Hepatocyte (in vitro differentiated cells): ENCODE results near the gene RPL37A. TPM values are rescaled to one million over a fixed set of nuclear protein-coding genes. Genes with fewer than 3 reads are reported as not detected.

Source experiments
- DNase-seq: peaks from one replicate; pipeline ENCODE4 v3.0.0-alpha.2; 2016; ENCODE audit warnings: low spot score
- H2AFZ ChIP-seq: fragments of 200-600 bp; sonication (generic); 2 replicates; pipeline ENCODE4 v1.6.0; 2016; ENCODE audit warnings: antibody characterized with exemption, mild to moderate bottlenecking
- H3K27ac ChIP-seq: fragments of 200-600 bp; sonication (generic); 2 replicates; pipeline ENCODE4 v1.5.1; 2016; ENCODE audit warnings: mild to moderate bottlenecking
- H3K27me3 ChIP-seq: fragments of 200-600 bp; sonication (generic); 2 replicates; pipeline ENCODE4 v1.6.1; 2016
- H3K36me3 ChIP-seq: fragments of 200-600 bp; sonication (generic); replicated peaks from 2 replicates; pipeline ENCODE4 v1.5.1; 2016; ENCODE audit warnings: low read depth; ENCODE audit not compliant: insufficient read depth
- H3K4me1 ChIP-seq: fragments of 200-600 bp; sonication (generic); 2 replicates; pipeline ENCODE4 v1.5.1; 2016; ENCODE audit warnings: mild to moderate bottlenecking, moderate library complexity; ENCODE audit not compliant: insufficient read depth
- H3K4me2 ChIP-seq: fragments of 200-600 bp; sonication (generic); 2 replicates; pipeline ENCODE4 v1.6.0; 2016
- H3K4me3 ChIP-seq: fragments of 200-600 bp; sonication (generic); 2 replicates; pipeline ENCODE4 v1.5.1; 2016; ENCODE audit warnings: mild to moderate bottlenecking
- H3K79me2 ChIP-seq: fragments of 200-600 bp; sonication (generic); 2 replicates; pipeline ENCODE4 v1.6.0; 2017; ENCODE audit warnings: mild to moderate bottlenecking
- H3K9me2 ChIP-seq: fragments of 200-600 bp; sonication (generic); replicated peaks from 2 replicates; pipeline ENCODE4 v1.6.0; 2017; ENCODE audit warnings: mild to moderate bottlenecking; ENCODE audit not compliant: insufficient read depth
- H3K9me3 ChIP-seq: fragments of 200-600 bp; sonication (generic); 2 replicates; pipeline ENCODE4 v1.5.1; 2016; ENCODE audit warnings: low read depth, mild to moderate bottlenecking
- H4K20me1 ChIP-seq: fragments of 200-600 bp; sonication (generic); 2 replicates; pipeline ENCODE4 v1.6.0; 2016; ENCODE audit warnings: mild to moderate bottlenecking; ENCODE audit not compliant: insufficient read depth, poor library complexity, severe bottlenecking
- EZH2 ChIP-seq: fragments of 200-600 bp; sonication (generic); IDR thresholded peaks from 2 replicates; pipeline ENCODE4 v1.6.1; 2016; ENCODE audit warnings: antibody characterized with exemption, mild to moderate bottlenecking, borderline replicate concordance
- EZH2phosphoT487 ChIP-seq: fragments of 200-600 bp; sonication (generic); IDR thresholded peaks from one replicate; pipeline ENCODE4 v1.6.1; 2018; ENCODE audit warnings: antibody characterized with exemption, mild to moderate bottlenecking, low read depth, moderate library complexity; ENCODE audit not compliant: unreplicated experiment, severe bottlenecking
- WGBS: methylation state at CpG from one replicate; pipeline ENCODE4 v1.1.6; 2016; ENCODE audit warnings: low lambda C conversion rate; ENCODE audit errors: missing lambda C conversion rate; 5-methylcytosine and 5-hydroxymethylcytosine counted together
- polyA plus RNA-seq: library from polyadenylated mRNA; unstranded; fragments of >200 nt; fragmentation: Nextera tagmentation; extraction: Ambion mirVana; gene quantifications from 2 replicates; pipeline ENCODE4 v1.2.1, GENCODE V29; 2016
- total RNA-seq: library from RNA; depleted of rRNA; stranded (reverse); fragments of >200 nt; gene quantifications from 2 replicates; pipeline ENCODE4 v1.2.3, GENCODE V29; 2014
- TF ChIP-seq, protein P1 (sequence below): fragments of 200-600 bp; sonication (generic); IDR thresholded peaks from 2 replicates; pipeline ENCODE4 v1.5.1; 2016; ENCODE audit warnings: antibody characterized with exemption, mild to moderate bottlenecking; ENCODE audit not compliant: poor library complexity

The RPL37A gene
- total and polyA plus RNA-seq, 2 experiments from 2014 or later: 1,060 to 1,119 TPM

- Histone ChIP-seq H3K9me2 (no peaks in the 10 kb centered on the region), H3K9me3 (no peaks in the 10 kb centered on the region), H3K27me3 (no peaks in the 10 kb centered on the region), H4K20me1 (no peaks in the 10 kb centered on the region), H3K36me3 (no peaks in the 10 kb centered on the region), H3K4me2 (no peak overlapping the region), H2AFZ (no peak overlapping the region), H3K4me3 (no peak overlapping the region), H3K79me2 (no peaks in the 10 kb centered on the region), H3K4me1 (peaks cover 35% of the 10 kb centered on the region), H3K27ac (peak overlapping the region; percentile 34)
- no peak for DNase-seq
- TF ChIP-seq EZH2 (no peak), EZH2phosphoT487 (no peak)
- TF ChIP-seq, protein P1, sequence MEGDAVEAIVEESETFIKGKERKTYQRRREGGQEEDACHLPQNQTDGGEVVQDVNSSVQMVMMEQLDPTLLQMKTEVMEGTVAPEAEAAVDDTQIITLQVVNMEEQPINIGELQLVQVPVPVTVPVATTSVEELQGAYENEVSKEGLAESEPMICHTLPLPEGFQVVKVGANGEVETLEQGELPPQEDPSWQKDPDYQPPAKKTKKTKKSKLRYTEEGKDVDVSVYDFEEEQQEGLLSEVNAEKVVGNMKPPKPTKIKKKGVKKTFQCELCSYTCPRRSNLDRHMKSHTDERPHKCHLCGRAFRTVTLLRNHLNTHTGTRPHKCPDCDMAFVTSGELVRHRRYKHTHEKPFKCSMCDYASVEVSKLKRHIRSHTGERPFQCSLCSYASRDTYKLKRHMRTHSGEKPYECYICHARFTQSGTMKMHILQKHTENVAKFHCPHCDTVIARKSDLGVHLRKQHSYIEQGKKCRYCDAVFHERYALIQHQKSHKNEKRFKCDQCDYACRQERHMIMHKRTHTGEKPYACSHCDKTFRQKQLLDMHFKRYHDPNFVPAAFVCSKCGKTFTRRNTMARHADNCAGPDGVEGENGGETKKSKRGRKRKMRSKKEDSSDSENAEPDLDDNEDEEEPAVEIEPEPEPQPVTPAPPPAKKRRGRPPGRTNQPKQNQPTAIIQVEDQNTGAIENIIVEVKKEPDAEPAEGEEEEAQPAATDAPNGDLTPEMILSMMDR: no peak
- 74% methylated on average over 5 of the region's 5 CpGs for WGBS
Observed at GRCh38 chr2:216533609-216534008, 35.0 kb downstream of the RPL37A start.

- 84% methylated on average over 1 of the region's 1 CpG for WGBS
- Histone ChIP-seq H3K4me1 (peaks cover 35% of the 10 kb centered on the region), H2AFZ (no peak overlapping the region), H3K9me3 (no peaks in the 10 kb centered on the region), H3K4me3 (no peak overlapping the region), H3K79me2 (no peaks in the 10 kb centered on the region), H3K9me2 (no peaks in the 10 kb centered on the region), H3K27me3 (no peaks in the 10 kb centered on the region), H4K20me1 (no peaks in the 10 kb centered on the region), H3K4me2 (no peak overlapping the region), H3K27ac (peak overlapping the region; percentile 69), H3K36me3 (no peaks in the 10 kb centered on the region)
- DNase-seq: no peak
- TF ChIP-seq, protein P1: no peak
- TF ChIP-seq EZH2phosphoT487 (no peak), EZH2 (no peak)
Observed at GRCh38 chr2:216534809-216535208, 36.2 kb downstream of the RPL37A start.

DNA sequence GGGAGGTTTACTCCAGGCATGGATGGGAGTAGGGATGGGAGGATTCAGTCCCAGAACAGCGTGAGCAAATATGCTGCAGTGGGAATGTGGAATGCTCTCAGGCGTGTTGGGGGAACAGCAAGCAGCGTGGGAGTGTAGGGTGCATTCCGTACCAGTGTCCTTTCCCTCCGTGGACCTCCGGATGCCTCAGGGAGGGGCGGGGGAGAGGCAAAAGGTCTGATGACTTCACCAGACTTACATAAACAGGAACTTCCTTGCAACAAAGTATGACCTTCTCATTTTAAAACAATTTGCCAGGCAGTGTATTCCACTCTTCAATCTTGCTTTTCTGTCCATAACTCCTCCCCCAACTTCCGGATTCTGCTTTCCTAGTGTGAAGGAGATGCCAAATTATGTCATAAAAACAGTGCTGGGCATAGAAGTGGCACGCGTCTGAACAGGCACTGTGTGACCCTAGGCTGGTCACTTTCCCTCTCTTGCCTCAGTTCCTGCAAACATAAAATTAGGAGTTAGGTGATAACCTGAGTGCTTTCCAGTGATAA lies 36.9 kb downstream of the RPL37A start:
- Histone ChIP-seq H3K36me3 (no peaks in the 10 kb centered on the region), H2AFZ (no peak overlapping the region)
- WGBS: 53% methylated on average over 10 of the region's 10 CpGs

GRCh38 chr2:216536734-216537210 lies 38.1 kb downstream of the RPL37A start:
- Histone ChIP-seq H3K9me2 (no peaks in the 10 kb centered on the region), H3K36me3 (no peaks in the 10 kb centered on the region), H2AFZ (no peak overlapping the region), H3K9me3 (no peaks in the 10 kb centered on the region), H3K4me2 (peak overlapping the region; percentile 11), H3K4me1 (peaks cover 47% of the 10 kb centered on the region), H3K27ac (peak overlapping the region; percentile 69), H3K27me3 (no peaks in the 10 kb centered on the region), H3K4me3 (no peak overlapping the region), H4K20me1 (no peaks in the 10 kb centered on the region), H3K79me2 (no peaks in the 10 kb centered on the region)
- TF ChIP-seq, protein P1: no peak
- TF ChIP-seq EZH2 (no peak), EZH2phosphoT487 (no peak)
- WGBS: 32% methylated on average over 6 of the region's 6 CpGs
- DNase-seq: peak; percentile 53

More for the DNA sequence above, 36.9 kb downstream of the RPL37A start:
- Histone ChIP-seq H3K4me1 (peaks cover 35% of the 10 kb centered on the region), H3K4me3 (no peak overlapping the region), H3K9me3 (no peaks in the 10 kb centered on the region), H3K79me2 (no peaks in the 10 kb centered on the region), H3K4me2 (peak overlapping the region; percentile 14), H3K9me2 (no peaks in the 10 kb centered on the region), H3K27ac (peak overlapping the region; percentile 69), H4K20me1 (no peaks in the 10 kb centered on the region), H3K27me3 (no peaks in the 10 kb centered on the region)
- no peak for TF ChIP-seq EZH2phosphoT487
- no peak for TF ChIP-seq EZH2
- peak; percentile 62 for DNase-seq
